Measurements from ENCODE around the gene LPCAT3.

Gene LPCAT3

DNA sequence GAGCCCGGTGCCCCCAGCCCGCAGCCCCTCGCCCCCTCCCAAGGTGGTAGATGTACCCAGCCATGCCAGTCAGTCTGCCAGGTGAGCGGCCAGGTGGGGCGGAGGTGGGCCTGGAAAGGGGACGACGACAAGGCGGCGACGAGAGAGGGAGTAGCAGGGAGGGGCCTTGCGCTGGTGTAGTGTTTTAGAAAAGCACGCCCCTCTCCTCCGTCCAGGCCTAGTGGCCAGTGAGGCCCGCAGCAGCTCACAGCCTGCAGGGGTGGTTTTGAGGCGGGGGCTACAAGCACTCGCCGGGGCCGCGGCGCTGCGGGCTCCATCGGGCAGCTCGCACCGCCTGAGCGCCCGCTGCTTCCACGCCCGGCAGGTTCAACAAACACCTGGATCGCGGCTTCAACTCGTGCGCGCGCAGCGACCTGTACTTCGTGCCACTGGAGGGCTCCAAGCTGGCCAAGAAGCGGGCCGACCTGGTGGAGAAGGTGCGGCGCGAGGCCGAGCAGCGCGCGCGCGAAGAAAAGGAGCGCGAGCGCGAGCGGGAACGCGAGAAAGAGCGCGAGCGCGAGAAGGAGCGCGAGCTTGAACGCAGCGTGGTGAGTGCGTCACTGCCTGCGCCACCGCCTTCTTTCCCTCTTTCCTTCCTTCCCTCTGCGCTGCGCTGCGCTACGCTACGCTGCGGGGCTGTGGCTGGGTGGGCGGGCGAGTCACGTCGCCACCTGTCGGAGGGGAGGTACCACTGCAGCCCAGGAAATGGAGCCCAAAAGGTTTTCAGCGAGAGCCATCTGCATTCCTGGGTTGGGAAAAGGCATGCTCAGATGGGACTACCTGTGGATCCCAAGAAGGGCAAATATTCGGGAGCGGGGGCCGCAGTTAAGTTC lies 80.6 kb downstream of the LPCAT3 start (continued):
- TF ChIP-seq, protein P1, sequence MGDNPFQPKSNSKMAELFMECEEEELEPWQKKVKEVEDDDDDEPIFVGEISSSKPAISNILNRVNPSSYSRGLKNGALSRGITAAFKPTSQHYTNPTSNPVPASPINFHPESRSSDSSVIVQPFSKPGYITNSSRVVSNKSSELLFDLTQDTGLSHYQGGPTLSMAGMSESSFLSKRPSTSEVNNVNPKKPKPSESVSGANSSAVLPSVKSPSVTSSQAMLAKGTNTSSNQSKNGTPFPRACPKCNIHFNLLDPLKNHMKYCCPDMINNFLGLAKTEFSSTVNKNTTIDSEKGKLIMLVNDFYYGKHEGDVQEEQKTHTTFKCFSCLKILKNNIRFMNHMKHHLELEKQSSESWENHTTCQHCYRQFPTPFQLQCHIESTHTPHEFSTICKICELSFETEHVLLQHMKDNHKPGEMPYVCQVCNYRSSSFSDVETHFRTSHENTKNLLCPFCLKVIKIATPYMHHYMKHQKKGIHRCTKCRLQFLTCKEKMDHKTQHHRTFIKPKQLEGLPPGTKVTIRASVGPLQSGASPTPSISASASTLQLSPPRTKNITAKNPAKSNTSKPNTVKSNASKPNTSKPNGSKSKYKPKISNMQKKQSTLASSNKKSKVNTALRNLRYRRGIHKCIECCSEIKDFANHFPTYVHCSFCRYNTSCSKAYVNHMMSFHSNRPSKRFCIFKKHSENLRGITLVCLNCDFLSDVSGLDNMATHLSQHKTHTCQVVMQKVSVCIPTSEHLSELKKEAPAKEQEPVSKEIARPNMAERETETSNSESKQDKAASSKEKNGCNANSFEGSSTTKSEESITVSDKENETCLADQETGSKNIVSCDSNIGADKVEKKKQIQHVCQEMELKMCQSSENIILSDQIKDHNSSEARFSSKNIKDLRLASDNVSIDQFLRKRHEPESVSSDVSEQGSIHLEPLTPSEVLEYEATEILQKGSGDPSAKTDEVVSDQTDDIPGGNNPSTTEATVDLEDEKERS (tag by site-specific recombination; IDR thresholded peaks at IDR 0.05): no peak
- TF ChIP-seq KLF9 (tag by site-specific recombination; IDR thresholded peaks at IDR 0.05; ENCODE audit: low read depth) (peak; percentile 97), ZNF211 (tag by site-specific recombination; IDR thresholded peaks at IDR 0.05; ENCODE audit: low read depth) (no peak), ZNF112 (tag by site-specific recombination; IDR thresholded peaks at IDR 0.05) (no peak), KLF8 (tag by site-specific recombination; IDR thresholded peaks at IDR 0.05) (peak; percentile 94), ZSCAN30 (tag by site-specific recombination; IDR thresholded peaks at IDR 0.05) (peak; percentile 49; the same call in 1 of the 2 replicates), ZNF677 (tag by site-specific recombination; IDR thresholded peaks at IDR 0.05) (no peak), ZBTB1 (tag by site-specific recombination; IDR thresholded peaks at IDR 0.05) (no peak)
- TF ChIP-seq, protein P2, sequence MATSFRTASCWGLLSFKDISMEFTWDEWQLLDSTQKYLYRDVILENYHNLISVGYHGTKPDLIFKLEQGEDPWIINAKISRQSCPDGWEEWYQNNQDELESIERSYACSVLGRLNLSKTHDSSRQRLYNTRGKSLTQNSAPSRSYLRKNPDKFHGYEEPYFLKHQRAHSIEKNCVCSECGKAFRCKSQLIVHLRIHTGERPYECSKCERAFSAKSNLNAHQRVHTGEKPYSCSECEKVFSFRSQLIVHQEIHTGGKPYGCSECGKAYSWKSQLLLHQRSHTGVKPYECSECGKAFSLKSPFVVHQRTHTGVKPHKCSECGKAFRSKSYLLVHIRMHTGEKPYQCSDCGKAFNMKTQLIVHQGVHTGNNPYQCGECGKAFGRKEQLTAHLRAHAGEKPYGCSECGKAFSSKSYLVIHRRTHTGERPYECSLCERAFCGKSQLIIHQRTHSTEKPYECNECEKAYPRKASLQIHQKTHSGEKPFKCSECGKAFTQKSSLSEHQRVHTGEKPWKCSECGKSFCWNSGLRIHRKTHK (tag by site-specific recombination; IDR thresholded peaks at IDR 0.05): no peak
- TF ChIP-seq, protein P3, sequence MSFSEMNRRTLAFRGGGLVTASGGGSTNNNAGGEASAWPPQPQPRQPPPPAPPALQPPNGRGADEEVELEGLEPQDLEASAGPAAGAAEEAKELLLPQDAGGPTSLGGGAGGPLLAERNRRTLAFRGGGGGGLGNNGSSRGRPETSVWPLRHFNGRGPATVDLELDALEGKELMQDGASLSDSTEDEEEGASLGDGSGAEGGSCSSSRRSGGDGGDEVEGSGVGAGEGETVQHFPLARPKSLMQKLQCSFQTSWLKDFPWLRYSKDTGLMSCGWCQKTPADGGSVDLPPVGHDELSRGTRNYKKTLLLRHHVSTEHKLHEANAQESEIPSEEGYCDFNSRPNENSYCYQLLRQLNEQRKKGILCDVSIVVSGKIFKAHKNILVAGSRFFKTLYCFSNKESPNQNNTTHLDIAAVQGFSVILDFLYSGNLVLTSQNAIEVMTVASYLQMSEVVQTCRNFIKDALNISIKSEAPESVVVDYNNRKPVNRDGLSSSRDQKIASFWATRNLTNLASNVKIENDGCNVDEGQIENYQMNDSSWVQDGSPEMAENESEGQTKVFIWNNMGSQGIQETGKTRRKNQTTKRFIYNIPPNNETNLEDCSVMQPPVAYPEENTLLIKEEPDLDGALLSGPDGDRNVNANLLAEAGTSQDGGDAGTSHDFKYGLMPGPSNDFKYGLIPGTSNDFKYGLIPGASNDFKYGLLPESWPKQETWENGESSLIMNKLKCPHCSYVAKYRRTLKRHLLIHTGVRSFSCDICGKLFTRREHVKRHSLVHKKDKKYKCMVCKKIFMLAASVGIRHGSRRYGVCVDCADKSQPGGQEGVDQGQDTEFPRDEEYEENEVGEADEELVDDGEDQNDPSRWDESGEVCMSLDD (tag by site-specific recombination; IDR thresholded peaks at IDR 0.05): no peak
- TF ChIP-seq, protein P4, sequence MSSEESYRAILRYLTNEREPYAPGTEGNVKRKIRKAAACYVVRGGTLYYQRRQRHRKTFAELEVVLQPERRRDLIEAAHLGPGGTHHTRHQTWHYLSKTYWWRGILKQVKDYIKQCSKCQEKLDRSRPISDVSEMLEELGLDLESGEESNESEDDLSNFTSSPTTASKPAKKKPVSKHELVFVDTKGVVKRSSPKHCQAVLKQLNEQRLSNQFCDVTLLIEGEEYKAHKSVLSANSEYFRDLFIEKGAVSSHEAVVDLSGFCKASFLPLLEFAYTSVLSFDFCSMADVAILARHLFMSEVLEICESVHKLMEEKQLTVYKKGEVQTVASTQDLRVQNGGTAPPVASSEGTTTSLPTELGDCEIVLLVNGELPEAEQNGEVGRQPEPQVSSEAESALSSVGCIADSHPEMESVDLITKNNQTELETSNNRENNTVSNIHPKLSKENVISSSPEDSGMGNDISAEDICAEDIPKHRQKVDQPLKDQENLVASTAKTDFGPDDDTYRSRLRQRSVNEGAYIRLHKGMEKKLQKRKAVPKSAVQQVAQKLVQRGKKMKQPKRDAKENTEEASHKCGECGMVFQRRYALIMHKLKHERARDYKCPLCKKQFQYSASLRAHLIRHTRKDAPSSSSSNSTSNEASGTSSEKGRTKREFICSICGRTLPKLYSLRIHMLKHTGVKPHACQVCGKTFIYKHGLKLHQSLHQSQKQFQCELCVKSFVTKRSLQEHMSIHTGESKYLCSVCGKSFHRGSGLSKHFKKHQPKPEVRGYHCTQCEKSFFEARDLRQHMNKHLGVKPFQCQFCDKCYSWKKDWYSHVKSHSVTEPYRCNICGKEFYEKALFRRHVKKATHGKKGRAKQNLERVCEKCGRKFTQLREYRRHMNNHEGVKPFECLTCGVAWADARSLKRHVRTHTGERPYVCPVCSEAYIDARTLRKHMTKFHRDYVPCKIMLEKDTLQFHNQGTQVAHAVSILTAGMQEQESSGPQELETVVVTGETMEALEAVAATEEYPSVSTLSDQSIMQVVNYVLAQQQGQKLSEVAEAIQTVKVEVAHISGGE (tag by site-specific recombination; conservative IDR thresholded peaks at IDR 0.05; ENCODE audit: low read depth): peak; percentile 94
- TF ChIP-seq, protein P5, sequence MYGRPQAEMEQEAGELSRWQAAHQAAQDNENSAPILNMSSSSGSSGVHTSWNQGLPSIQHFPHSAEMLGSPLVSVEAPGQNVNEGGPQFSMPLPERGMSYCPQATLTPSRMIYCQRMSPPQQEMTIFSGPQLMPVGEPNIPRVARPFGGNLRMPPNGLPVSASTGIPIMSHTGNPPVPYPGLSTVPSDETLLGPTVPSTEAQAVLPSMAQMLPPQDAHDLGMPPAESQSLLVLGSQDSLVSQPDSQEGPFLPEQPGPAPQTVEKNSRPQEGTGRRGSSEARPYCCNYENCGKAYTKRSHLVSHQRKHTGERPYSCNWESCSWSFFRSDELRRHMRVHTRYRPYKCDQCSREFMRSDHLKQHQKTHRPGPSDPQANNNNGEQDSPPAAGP (tag by site-specific recombination; IDR thresholded peaks at IDR 0.05): peak; percentile 93
- TF ChIP-seq, protein P6, sequence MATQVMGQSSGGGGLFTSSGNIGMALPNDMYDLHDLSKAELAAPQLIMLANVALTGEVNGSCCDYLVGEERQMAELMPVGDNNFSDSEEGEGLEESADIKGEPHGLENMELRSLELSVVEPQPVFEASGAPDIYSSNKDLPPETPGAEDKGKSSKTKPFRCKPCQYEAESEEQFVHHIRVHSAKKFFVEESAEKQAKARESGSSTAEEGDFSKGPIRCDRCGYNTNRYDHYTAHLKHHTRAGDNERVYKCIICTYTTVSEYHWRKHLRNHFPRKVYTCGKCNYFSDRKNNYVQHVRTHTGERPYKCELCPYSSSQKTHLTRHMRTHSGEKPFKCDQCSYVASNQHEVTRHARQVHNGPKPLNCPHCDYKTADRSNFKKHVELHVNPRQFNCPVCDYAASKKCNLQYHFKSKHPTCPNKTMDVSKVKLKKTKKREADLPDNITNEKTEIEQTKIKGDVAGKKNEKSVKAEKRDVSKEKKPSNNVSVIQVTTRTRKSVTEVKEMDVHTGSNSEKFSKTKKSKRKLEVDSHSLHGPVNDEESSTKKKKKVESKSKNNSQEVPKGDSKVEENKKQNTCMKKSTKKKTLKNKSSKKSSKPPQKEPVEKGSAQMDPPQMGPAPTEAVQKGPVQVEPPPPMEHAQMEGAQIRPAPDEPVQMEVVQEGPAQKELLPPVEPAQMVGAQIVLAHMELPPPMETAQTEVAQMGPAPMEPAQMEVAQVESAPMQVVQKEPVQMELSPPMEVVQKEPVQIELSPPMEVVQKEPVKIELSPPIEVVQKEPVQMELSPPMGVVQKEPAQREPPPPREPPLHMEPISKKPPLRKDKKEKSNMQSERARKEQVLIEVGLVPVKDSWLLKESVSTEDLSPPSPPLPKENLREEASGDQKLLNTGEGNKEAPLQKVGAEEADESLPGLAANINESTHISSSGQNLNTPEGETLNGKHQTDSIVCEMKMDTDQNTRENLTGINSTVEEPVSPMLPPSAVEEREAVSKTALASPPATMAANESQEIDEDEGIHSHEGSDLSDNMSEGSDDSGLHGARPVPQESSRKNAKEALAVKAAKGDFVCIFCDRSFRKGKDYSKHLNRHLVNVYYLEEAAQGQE (tag by site-specific recombination; IDR thresholded peaks at IDR 0.05): 0 out of 2 replicates have a peak, but pooled peaks have one; percentile 9
- TF ChIP-seq, protein P7, sequence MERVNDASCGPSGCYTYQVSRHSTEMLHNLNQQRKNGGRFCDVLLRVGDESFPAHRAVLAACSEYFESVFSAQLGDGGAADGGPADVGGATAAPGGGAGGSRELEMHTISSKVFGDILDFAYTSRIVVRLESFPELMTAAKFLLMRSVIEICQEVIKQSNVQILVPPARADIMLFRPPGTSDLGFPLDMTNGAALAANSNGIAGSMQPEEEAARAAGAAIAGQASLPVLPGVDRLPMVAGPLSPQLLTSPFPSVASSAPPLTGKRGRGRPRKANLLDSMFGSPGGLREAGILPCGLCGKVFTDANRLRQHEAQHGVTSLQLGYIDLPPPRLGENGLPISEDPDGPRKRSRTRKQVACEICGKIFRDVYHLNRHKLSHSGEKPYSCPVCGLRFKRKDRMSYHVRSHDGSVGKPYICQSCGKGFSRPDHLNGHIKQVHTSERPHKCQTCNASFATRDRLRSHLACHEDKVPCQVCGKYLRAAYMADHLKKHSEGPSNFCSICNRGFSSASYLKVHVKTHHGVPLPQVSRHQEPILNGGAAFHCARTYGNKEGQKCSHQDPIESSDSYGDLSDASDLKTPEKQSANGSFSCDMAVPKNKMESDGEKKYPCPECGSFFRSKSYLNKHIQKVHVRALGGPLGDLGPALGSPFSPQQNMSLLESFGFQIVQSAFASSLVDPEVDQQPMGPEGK (tag by site-specific recombination; IDR thresholded peaks at IDR 0.05): peak; percentile 53; the same call in 1 of the 2 replicates

Measured in HEK293 (cell line).